COR-L47 (cell line): Measurements from ENCODE around the gene CHST12.
"Not testable (repeated sequence)": the region's sequence is repeated elsewhere in the genome, so short reads cannot be mapped to it uniquely, and the experiment has no call there.

Source experiments
- DNase-seq: peaks from one replicate; lab custom pipeline; 2025; lab: John Stamatoyannopoulos, UW

The CHST12 gene

GRCh38 chr7:2378125-2378524 lies 25.3 kb upstream of the CHST12 start:
- not testable (repeated sequence) for DNase-seq

GRCh38 chr7:2379161-2379560 lies 24.2 kb upstream of the CHST12 start:
- no peak for DNase-seq

- DNase-seq: no peak
Observed at GRCh38 chr7:2379821-2380450, 23.5 kb upstream of the CHST12 start.

GRCh38 chr7:2380461-2380860 lies 22.9 kb upstream of the CHST12 start:
- no peak for DNase-seq

- DNase-seq: no peak
Observed at GRCh38 chr7:2381227-2381626, 22.2 kb upstream of the CHST12 start.

- DNase-seq: no peak
Observed at GRCh38 chr7:2381881-2382509, 21.4 kb upstream of the CHST12 start.

- DNase-seq: no peak
Observed at GRCh38 chr7:2383543-2384274, 19.7 kb upstream of the CHST12 start.

- DNase-seq: no peak
Observed at GRCh38 chr7:2384354-2385243, 18.8 kb upstream of the CHST12 start.

- not testable (repeated sequence) for DNase-seq
Observed at GRCh38 chr7:2386122-2386521, 17.3 kb upstream of the CHST12 start.

GRCh38 chr7:2386964-2387669 lies 16.3 kb upstream of the CHST12 start:
- no peak for DNase-seq

GRCh38 chr7:2387897-2388636 lies 15.3 kb upstream of the CHST12 start:
- no peak for DNase-seq

GRCh38 chr7:2388637-2388954 lies 14.8 kb upstream of the CHST12 start:
- no peak for DNase-seq

- not testable (repeated sequence) for DNase-seq
Observed at GRCh38 chr7:2390020-2390816, 13.2 kb upstream of the CHST12 start.

- DNase-seq: no peak
Observed at GRCh38 chr7:2393706-2394105, 9.7 kb upstream of the CHST12 start.

- no peak for DNase-seq
Observed at GRCh38 chr7:2394566-2395082, 8.8 kb upstream of the CHST12 start.

GRCh38 chr7:2398506-2398905 lies 4.9 kb upstream of the CHST12 start:
- no peak for DNase-seq

- DNase-seq: peak; percentile 70
Observed at GRCh38 chr7:2399848-2400587, 3.4 kb upstream of the CHST12 start.

- DNase-seq: no peak
Observed at GRCh38 chr7:2402687-2403013, 761 bp upstream of the CHST12 start.
